Smooth muscle cell (in vitro differentiated cells): ENCODE results near the gene PCP2. TPM values are rescaled to one million over a fixed set of nuclear protein-coding genes. Genes with fewer than 3 reads are reported as not detected.

Experiments
- DNase-seq: peaks from one replicate; lab custom pipeline; 2025; ENCODE audit not compliant: unreplicated experiment; lab: John Stamatoyannopoulos, UW
- H2AFZ ChIP-seq: fragments of 200-600 bp; sonication (generic); 2 replicates; pipeline ENCODE4 v1.6.0; 2016; ENCODE audit warnings: antibody characterized with exemption, low read depth, mild to moderate bottlenecking
- H3F3A ChIP-seq: fragments of 200-600 bp; sonication (generic); 2 replicates; pipeline ENCODE4 v1.6.0; 2017; ENCODE audit warnings: antibody characterized with exemption, low read depth
- H3K27ac ChIP-seq: fragments of 200-600 bp; sonication (generic); 2 replicates; pipeline ENCODE4 v1.5.1; 2016; ENCODE audit warnings: low read depth, mild to moderate bottlenecking
- H3K27me3 ChIP-seq: fragments of 200-600 bp; sonication (generic); 2 replicates; pipeline ENCODE4 v1.6.1; 2016; ENCODE audit warnings: low read depth, mild to moderate bottlenecking
- H3K36me3 ChIP-seq: fragments of 200-600 bp; sonication (generic); 2 replicates; pipeline ENCODE4 v1.5.1; 2016; ENCODE audit warnings: low read depth
- H3K4me1 ChIP-seq: fragments of 200-600 bp; sonication (generic); 2 replicates; pipeline ENCODE4 v1.5.1; 2016; ENCODE audit warnings: low read depth
- H3K4me2 ChIP-seq: fragments of 200-600 bp; sonication (generic); 2 replicates; pipeline ENCODE4 v1.6.0; 2016; ENCODE audit warnings: mild to moderate bottlenecking
- H3K4me3 ChIP-seq: fragments of 200-600 bp; sonication (generic); 2 replicates; pipeline ENCODE4 v1.5.1; 2016; ENCODE audit warnings: mild to moderate bottlenecking
- H3K79me2 ChIP-seq: fragments of 200-600 bp; sonication (generic); 2 replicates; pipeline ENCODE4 v1.6.0; 2016; ENCODE audit warnings: low read depth, mild to moderate bottlenecking
- H3K9ac ChIP-seq: fragments of 200-600 bp; sonication (generic); 2 replicates; pipeline ENCODE4 v1.6.0; 2016; ENCODE audit warnings: low read depth
- H3K9me3 ChIP-seq: fragments of 200-600 bp; sonication (generic); replicated peaks from 2 replicates; pipeline ENCODE4 v1.5.1; 2016; ENCODE audit warnings: low read depth
- H4K20me1 ChIP-seq: fragments of 200-600 bp; sonication (generic); 2 replicates; pipeline ENCODE4 v1.6.0; 2016; ENCODE audit warnings: low read depth
- CTCF ChIP-seq: fragments of 200-600 bp; sonication (generic); IDR thresholded peaks from 2 replicates; pipeline ENCODE4 v1.5.1; 2017; ENCODE audit warnings: borderline replicate concordance, mild to moderate bottlenecking, antibody characterized with exemption; ENCODE audit not compliant: insufficient read depth, poor library complexity, severe bottlenecking
- WGBS: methylation state at CpG from one replicate; pipeline ENCODE4 v1.1.7; 2016; ENCODE audit warnings: low lambda C conversion rate; 5-methylcytosine and 5-hydroxymethylcytosine counted together
- polyA plus RNA-seq: library from polyadenylated mRNA; unstranded; fragments of >200 nt; fragmentation: Nextera tagmentation; extraction: Ambion mirVana; gene quantifications from 2 replicates; pipeline ENCODE4 v1.2.1, GENCODE V29; 2016
- total RNA-seq: library from RNA; depleted of rRNA; stranded (reverse); fragments of >200 nt; gene quantifications from 2 replicates; pipeline ENCODE4 v1.2.3, GENCODE V29; 2014

PCP2 gene
- total and polyA plus RNA-seq, 2 experiments from 2014 or later, result 0.35 TPM; not detected in 1

- Histone ChIP-seq H3K4me2 (peak within 1 kb of the TSS; percentile 94), H3K36me3 (no peaks in the 10 kb centered on the region), H3K27me3 (no peaks in the 10 kb centered on the region), H3K4me3 (peak within 1 kb of the TSS; percentile 83), H3K9ac (peak within 1 kb of the TSS; percentile 98), H3K4me1 (peaks cover 17% of the 10 kb centered on the region), H3K9me3 (no peaks in the 10 kb centered on the region), H3F3A (no peaks in the 10 kb centered on the region), H4K20me1 (no peaks in the 10 kb centered on the region), H2AFZ (peak within 1 kb of the TSS; percentile 60), H3K27ac (peak within 1 kb of the TSS; percentile 90), H3K79me2 (peaks cover 45% of the 10 kb centered on the region)
- no peak for TF ChIP-seq CTCF
- WGBS, result under 1% methylated on average over 40 of the region's 40 CpGs
- peak; percentile 82 for DNase-seq
Observed at GRCh38 chr19:7629347-7630054, 4.0 kb downstream of the PCP2 start, which contains the start of the genes PET100 and XAB2. PET100 (plus strand) TSS chr19:7629793; CDS start chr19:7629834, 41 bp downstream. XAB2 (minus strand) TSS chr19:7629545; CDS start chr19:7629527, 18 bp downstream.

- no peak for DNase-seq
- H3K79me2 ChIP-seq, result peaks cover 45% of the 10 kb centered on the region
Observed at GRCh38 chr19:7628589-7629311, 4.8 kb downstream of the PCP2 start.

GRCh38 chr19:7627166-7627565, 6.4 kb downstream of the PCP2 start:
- 93% methylated on average over 18 of the region's 24 CpGs for WGBS
- no peak for DNase-seq
- H4K20me1 ChIP-seq, result no peaks in the 10 kb centered on the region
- no peak overlapping the region for H2AFZ ChIP-seq
- H3K36me3 ChIP-seq, result no peaks in the 10 kb centered on the region
- peaks cover 45% of the 10 kb centered on the region for H3K79me2 ChIP-seq
- H3K4me3 ChIP-seq, result no peak overlapping the region
- H3F3A ChIP-seq, result no peaks in the 10 kb centered on the region
- no peak overlapping the region for H3K9ac ChIP-seq
- peaks cover 17% of the 10 kb centered on the region for H3K4me1 ChIP-seq
- H3K27ac ChIP-seq, result no peak overlapping the region
- no peaks in the 10 kb centered on the region for H3K9me3 ChIP-seq
- TF ChIP-seq CTCF, result no peak
- no peaks in the 10 kb centered on the region for H3K27me3 ChIP-seq
- H3K4me2 ChIP-seq, result no peak overlapping the region

More at GRCh38 chr19:7628589-7629311, 4.8 kb downstream of the PCP2 start:
- Histone ChIP-seq H4K20me1 (no peaks in the 10 kb centered on the region), H3K36me3 (no peaks in the 10 kb centered on the region), H3K4me1 (peaks cover 17% of the 10 kb centered on the region), H2AFZ (peak overlapping the region; percentile 60), H3K4me3 (peak overlapping the region; percentile 83), H3K4me2 (peak overlapping the region; percentile 94), H3K27ac (peak overlapping the region; percentile 50), H3F3A (no peaks in the 10 kb centered on the region), H3K9me3 (no peaks in the 10 kb centered on the region), H3K27me3 (no peaks in the 10 kb centered on the region), H3K9ac (peak overlapping the region; percentile 92)
- 14% methylated on average over 15 of the region's 15 CpGs for WGBS
- TF ChIP-seq CTCF, result no peak
